Endothelial cell of umbilical vein (primary cell): ENCODE data around the gene IQSEC3. TPM values are rescaled to one million over a fixed set of nuclear protein-coding genes. Genes with fewer than 3 reads are reported as not detected.

Source experiments
- BruUV-seq: library from RNA; stranded (reverse); fragments of 400-500 nt; replicated peaks from 2 replicates; lab custom pipeline; 2021; lab: Mats Ljungman, UMichigan
- CTCF ChIA-PET: fragments of 300-600, 350-600 bp; sonication (Branson Sonifier 250); formaldehyde crosslinking; loops from one replicate; lab custom pipeline; 2021; ENCODE audit warnings: antibody characterized with exemption, inconsistent platforms; lab: Charles Lee
- POLR2A ChIA-PET: fragments of 300-600, 350-600 bp; sonication (Branson Sonifier 250); formaldehyde crosslinking; loops from one replicate; lab custom pipeline; 2021; ENCODE audit warnings: antibody characterized with exemption, inconsistent platforms; lab: Charles Lee
- DNase-seq: peaks from one replicate; pipeline ENCODE4 v3.0.0-alpha.2; 2011; ENCODE audit warnings: low read depth, low spot score
- FAIRE-seq: peaks from 2 replicates; lab custom pipeline; 2011; peaks lifted over from hg19 to GRCh38; lab: Jason Lieb, UNC
- H2AFZ ChIP-seq: 2 replicates; pipeline ENCODE4 v1.6.0; 2012; ENCODE audit warnings: low read depth, low read length, control low read depth, inconsistent platforms
- H3K27ac ChIP-seq: 2 replicates; pipeline ENCODE4 v1.5.1; 2011; ENCODE audit warnings: low read depth, mild to moderate bottlenecking, control low read depth, low read length, moderate library complexity; ENCODE audit not compliant: insufficient read depth
- H3K27me3 ChIP-seq, 2 experiments: 2 replicates each; pipeline versions ENCODE4 v1.6.0 to v1.6.1; 2011; ENCODE audit warnings: low read length in 2 of 2, mixed read lengths in 1 of 2; ENCODE audit not compliant: control insufficient read depth in 2 of 2, insufficient read depth in 2 of 2
- H3K36me3 ChIP-seq, 2 experiments: 2 replicates in 1 of 2; 3 replicates in 1 of 2; pipeline ENCODE4 v1.5.1; 2011; ENCODE audit warnings: low read length in 2 of 2, mild to moderate bottlenecking in 1 of 2, moderate library complexity in 1 of 2; ENCODE audit not compliant: control insufficient read depth in 2 of 2, insufficient read depth in 2 of 2; ENCODE audit errors: extremely low read depth in 1 of 2
- H3K4me1 ChIP-seq: 3 replicates; pipeline ENCODE4 v1.5.1; 2011; ENCODE audit warnings: mild to moderate bottlenecking, low read length; ENCODE audit not compliant: control insufficient read depth, insufficient read depth; ENCODE audit errors: extremely low read depth
- H3K4me2 ChIP-seq: 2 replicates; pipeline ENCODE4 v1.6.1; 2011; ENCODE audit warnings: low read length, control low read depth, mixed read lengths; ENCODE audit not compliant: insufficient read depth
- H3K4me3 ChIP-seq, 3 experiments: fragments of 200-600 bp in 1 of 3; sonication (generic), shearing (Covaris generic) in 1 of 3; replicated peaks in 1 of 3; 2 replicates each; pipeline ENCODE4 v1.5.1; 2011 to 2016; ENCODE audit warnings: control low read depth in 3 of 3, low read length in 3 of 3, mild to moderate bottlenecking in 2 of 3, inconsistent platforms in 1 of 3, low read depth in 1 of 3, moderate library complexity in 1 of 3; ENCODE audit not compliant: insufficient read depth in 1 of 3
- H3K79me2 ChIP-seq: 2 replicates; pipeline ENCODE4 v1.6.0; 2012; ENCODE audit warnings: low read length, inconsistent platforms; ENCODE audit not compliant: control insufficient read depth, insufficient read depth
- H3K9ac ChIP-seq: replicated peaks from 2 replicates; pipeline ENCODE3; 2011; ENCODE audit warnings: low read length, control low read depth; ENCODE audit not compliant: insufficient read depth; ENCODE audit errors: extremely low read depth
- H3K9me1 ChIP-seq: replicated peaks from 3 replicates; pipeline ENCODE4 v1.6.0; 2011; ENCODE audit warnings: mild to moderate bottlenecking, low read length; ENCODE audit not compliant: control insufficient read depth, insufficient read depth; ENCODE audit errors: extremely low read depth
- H3K9me3 ChIP-seq: replicated peaks from 2 replicates; pipeline ENCODE4 v1.5.1; 2012; ENCODE audit warnings: low read length, inconsistent platforms; ENCODE audit not compliant: control insufficient read depth, insufficient read depth
- H4K20me1 ChIP-seq: replicated peaks from 2 replicates; pipeline ENCODE3; 2011; ENCODE audit warnings: mild to moderate bottlenecking, low read length; ENCODE audit not compliant: control insufficient read depth, insufficient read depth; ENCODE audit errors: extremely low read depth
- CTCF ChIP-seq, 2 donors: IDR thresholded peaks; 1 replicate in 1 of 2; 2 replicates in 1 of 2; pipeline ENCODE4 v1.5.1; 2011; ENCODE audit warnings: low read length in 2 of 2, mild to moderate bottlenecking in 2 of 2, moderate library complexity in 2 of 2, control low read depth in 1 of 2, inconsistent platforms in 1 of 2, low read depth in 1 of 2; ENCODE audit not compliant: insufficient read depth in 1 of 2; ENCODE audit errors: extremely low read depth in 1 of 2
- EZH2 ChIP-seq: IDR thresholded peaks from 2 replicates; pipeline ENCODE4 v1.6.1; 2012; ENCODE audit warnings: borderline replicate concordance, low read depth, mild to moderate bottlenecking, moderate library complexity, low read length, inconsistent platforms; ENCODE audit not compliant: severe bottlenecking
- FOS ChIP-seq: IDR thresholded peaks from 2 replicates; pipeline ENCODE4 v1.6.1; 2011; ENCODE audit warnings: mild to moderate bottlenecking, low read length, moderate library complexity, borderline replicate concordance; ENCODE audit not compliant: insufficient read depth
- GATA2 ChIP-seq: IDR thresholded peaks from 2 replicates; pipeline ENCODE4 v1.7.0; 2011; ENCODE audit warnings: low read depth, mild to moderate bottlenecking, moderate library complexity, mixed read lengths, low read length; ENCODE audit not compliant: insufficient read length, insufficient read depth
- JUN ChIP-seq: IDR thresholded peaks from 2 replicates; pipeline ENCODE4 v1.6.1; 2011; ENCODE audit warnings: borderline replicate concordance, low read depth; ENCODE audit not compliant: insufficient read length, insufficient read depth
- MAX ChIP-seq: IDR thresholded peaks from 2 replicates; pipeline ENCODE4 v1.6.1; 2011; ENCODE audit not compliant: insufficient read depth, insufficient read length
- MYC ChIP-seq: IDR thresholded peaks from one replicate; pipeline ENCODE4 v1.6.1; 2011; ENCODE audit warnings: mild to moderate bottlenecking, low read depth, low read length
- POLR2A ChIP-seq: IDR thresholded peaks from 2 replicates; pipeline ENCODE4 v1.6.1; 2012; ENCODE audit warnings: low read depth, mild to moderate bottlenecking, control low read depth, low read length
- POLR2AphosphoS5 ChIP-seq: IDR thresholded peaks from 2 replicates; pipeline ENCODE4 v1.6.1; 2012; ENCODE audit warnings: low read depth, mild to moderate bottlenecking, control low read depth, low read length, moderate library complexity; ENCODE audit not compliant: insufficient read depth
- dilution Hi-C: fragments of 300-500 bp; cut with MboI; formaldehyde crosslinking; loops from one replicate; pipeline ENCODE4 v1.15.0; 2019; ENCODE audit warnings: low sequenced_read_pairs; ENCODE audit not compliant: extremely low pct_ligation_motif_present
- intact Hi-C: fragments of 100-400 bp; cut with micrococcal nuclease; formaldehyde crosslinking; loops from one replicate; pipeline ENCODE4 v1.10.0; 2022
- polyA plus RNA-seq, 4 experiments: library from polyadenylated mRNA; depleted of rRNA in 3 of 4; stranded (reverse) in 3 of 4; unstranded in 1 of 4; fragments of >200 nt; gene quantifications; 2 replicates each; pipeline versions ENCODE4 v1.2.1 to v1.2.3, GENCODE V29; 2011 to 2012; ENCODE audit warnings: missing spikeins in 1 of 4
- total RNA-seq: library from RNA; stranded (reverse); gene quantifications from 2 replicates; pipeline ENCODE4 v1.2.3, GENCODE V29; 2021

Gene IQSEC3
- total and polyA plus RNA-seq, 2 donors (not counting 3 experiments of a cell fraction or from before 2014, with no cell fraction given): not detected

GRCh38 chr12:226401-226800 is 159.8 kb downstream of the IQSEC3 start:
- TF ChIP-seq CTCF (IDR thresholded peaks at IDR 0.05; ENCODE audit: extremely low read depth in 1 of 2, insufficient read depth in 1 of 2, low read depth in 1 of 2, low read length in 2 of 2) (no peak), MAX (no peak), FOS (no peak), POLR2A (no peak), POLR2AphosphoS5 (no peak), MYC (no peak), JUN (no peak), EZH2 (no peak), GATA2 (no peak)
- Histone ChIP-seq H3K36me3 (no peaks in the 10 kb centered on the region), H2AFZ (no peak overlapping the region), H3K4me1 (no peaks in the 10 kb centered on the region), H3K27me3 (peaks cover 2 to 3% of the 10 kb centered on the region in 2 experiments), H3K9me3 (no peaks in the 10 kb centered on the region), H3K9me1 (no peaks in the 10 kb centered on the region), H3K27ac (no peak overlapping the region), H3K9ac (no peak overlapping the region), H4K20me1 (no peaks in the 10 kb centered on the region), H3K4me2 (no peak overlapping the region), H3K79me2 (no peaks in the 10 kb centered on the region), H3K4me3 (no peak overlapping the region)
- BruUV-seq: no TSS peak
- dilution Hi-C loops: no loop called here
- no peak for DNase-seq
- ChIA-PET POLR2A (no interaction called here), CTCF (no interaction called here)
- intact Hi-C loops: no loop called here
- FAIRE-seq: no peak
